Measurements from ENCODE around the gene DMXL2. TPM values are rescaled to one million over a fixed set of nuclear protein-coding genes. Genes with fewer than 3 reads are reported as not detected.

The DMXL2 gene
- total and polyA plus RNA-seq, 9 of the 15 experiments (the other 6 are each of a cell fraction or from before 2014, with no cell fraction given) = 9.3 to 57.7 (median 30.7) TPM

GRCh38 chr15:51576911-51577500 is 45.6 kb downstream of the DMXL2 start (continued):
- no peak for TF ChIP-seq CEBPZ (IDR thresholded peaks at IDR 0.05; ENCODE audit: borderline replicate concordance, low read depth, low read length)
- no peak for TF ChIP-seq ZNF133 (CRISPR knock-in tag; IDR thresholded peaks at IDR 0.05)
- TF ChIP-seq KDM2B (CRISPR knock-in tag; IDR thresholded peaks at IDR 0.05) = no peak
- no peak for TF ChIP-seq ILF3 (IDR thresholded peaks at IDR 0.05; ENCODE audit: borderline replicate concordance)
- no peak for TF ChIP-seq COPS2 (conservative IDR thresholded peaks at IDR 0.05)
- TF ChIP-seq, protein P1, sequence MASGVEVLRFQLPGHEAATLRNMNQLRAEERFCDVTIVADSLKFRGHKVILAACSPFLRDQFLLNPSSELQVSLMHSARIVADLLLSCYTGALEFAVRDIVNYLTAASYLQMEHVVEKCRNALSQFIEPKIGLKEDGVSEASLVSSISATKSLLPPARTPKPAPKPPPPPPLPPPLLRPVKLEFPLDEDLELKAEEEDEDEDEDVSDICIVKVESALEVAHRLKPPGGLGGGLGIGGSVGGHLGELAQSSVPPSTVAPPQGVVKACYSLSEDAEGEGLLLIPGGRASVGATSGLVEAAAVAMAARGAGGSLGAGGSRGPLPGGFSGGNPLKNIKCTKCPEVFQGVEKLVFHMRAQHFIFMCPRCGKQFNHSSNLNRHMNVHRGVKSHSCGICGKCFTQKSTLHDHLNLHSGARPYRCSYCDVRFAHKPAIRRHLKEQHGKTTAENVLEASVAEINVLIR (CRISPR knock-in tag; IDR thresholded peaks at IDR 0.05) = no peak
- TF ChIP-seq, protein P2, sequence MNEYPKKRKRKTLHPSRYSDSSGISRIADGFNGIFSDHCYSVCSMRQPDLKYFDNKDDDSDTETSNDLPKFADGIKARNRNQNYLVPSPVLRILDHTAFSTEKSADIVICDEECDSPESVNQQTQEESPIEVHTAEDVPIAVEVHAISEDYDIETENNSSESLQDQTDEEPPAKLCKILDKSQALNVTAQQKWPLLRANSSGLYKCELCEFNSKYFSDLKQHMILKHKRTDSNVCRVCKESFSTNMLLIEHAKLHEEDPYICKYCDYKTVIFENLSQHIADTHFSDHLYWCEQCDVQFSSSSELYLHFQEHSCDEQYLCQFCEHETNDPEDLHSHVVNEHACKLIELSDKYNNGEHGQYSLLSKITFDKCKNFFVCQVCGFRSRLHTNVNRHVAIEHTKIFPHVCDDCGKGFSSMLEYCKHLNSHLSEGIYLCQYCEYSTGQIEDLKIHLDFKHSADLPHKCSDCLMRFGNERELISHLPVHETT (CRISPR knock-in tag; conservative IDR thresholded peaks at IDR 0.05 in 1 of 2, IDR thresholded peaks at IDR 0.05 in 1 of 2) = peak in 1 of 2 experiments; percentile 60; a peak in 1 of 4 replicates
- TF ChIP-seq CBFB (CRISPR knock-in tag; IDR thresholded peaks at IDR 0.05) = no peak
- no peak; the same call in 1 of the 2 replicates for TF ChIP-seq SOX6 (IDR thresholded peaks at IDR 0.05)
- TF ChIP-seq SMAD4 (CRISPR knock-in tag; conservative IDR thresholded peaks at IDR 0.05) = peak; percentile 31; the same call in 1 of the 2 replicates
- TF ChIP-seq, protein P3, sequence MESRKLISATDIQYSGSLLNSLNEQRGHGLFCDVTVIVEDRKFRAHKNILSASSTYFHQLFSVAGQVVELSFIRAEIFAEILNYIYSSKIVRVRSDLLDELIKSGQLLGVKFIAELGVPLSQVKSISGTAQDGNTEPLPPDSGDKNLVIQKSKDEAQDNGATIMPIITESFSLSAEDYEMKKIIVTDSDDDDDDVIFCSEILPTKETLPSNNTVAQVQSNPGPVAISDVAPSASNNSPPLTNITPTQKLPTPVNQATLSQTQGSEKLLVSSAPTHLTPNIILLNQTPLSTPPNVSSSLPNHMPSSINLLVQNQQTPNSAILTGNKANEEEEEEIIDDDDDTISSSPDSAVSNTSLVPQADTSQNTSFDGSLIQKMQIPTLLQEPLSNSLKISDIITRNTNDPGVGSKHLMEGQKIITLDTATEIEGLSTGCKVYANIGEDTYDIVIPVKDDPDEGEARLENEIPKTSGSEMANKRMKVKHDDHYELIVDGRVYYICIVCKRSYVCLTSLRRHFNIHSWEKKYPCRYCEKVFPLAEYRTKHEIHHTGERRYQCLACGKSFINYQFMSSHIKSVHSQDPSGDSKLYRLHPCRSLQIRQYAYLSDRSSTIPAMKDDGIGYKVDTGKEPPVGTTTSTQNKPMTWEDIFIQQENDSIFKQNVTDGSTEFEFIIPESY (CRISPR knock-in tag; IDR thresholded peaks at IDR 0.05) = no peak
- TF ChIP-seq SRSF7 (optimal IDR thresholded peaks at IDR 0.05; ENCODE audit: low read depth, low read length) = no peak
- TF ChIP-seq RBM15 (IDR thresholded peaks at IDR 0.05; ENCODE audit: insufficient read depth, low read length) = no peak
- no peak for TF ChIP-seq TAF9B (IDR thresholded peaks at IDR 0.05; ENCODE audit: partially characterized antibody)
- no peak for TF ChIP-seq HINFP (tag; conservative IDR thresholded peaks at IDR 0.05; ENCODE audit: low read depth)
- TF ChIP-seq BRD9 (IDR thresholded peaks at IDR 0.05; ENCODE audit: low read depth, partially characterized antibody) = no peak
- TF ChIP-seq BCOR (IDR thresholded peaks at IDR 0.05) = no peak
